Uterus (tissue), 2 donors: ENCODE data around the gene SUCNR1.

Experiments
- POLR2A ChIP-seq, 2 donors: fragments of 450-650 bp; IDR thresholded peaks; one replicate each; pipeline ENCODE4 v1.6.1; 2016; ENCODE audit warnings: antibody characterized with exemption in 2 of 2, mild to moderate bottlenecking in 1 of 2, moderate library complexity in 1 of 2
- TF ChIP-seq, protein P1 (sequence below), 4 experiments: fragments of 200-600 bp in 2 of 4; fragments of 450-650 bp in 2 of 4; sonication (generic) in 2 of 4; IDR thresholded peaks; one replicate each; pipeline ENCODE4 v1.5.1; 2016 to 2019; ENCODE audit warnings: antibody characterized with exemption in 4 of 4, mild to moderate bottlenecking in 2 of 4, moderate library complexity in 1 of 4

DNA sequence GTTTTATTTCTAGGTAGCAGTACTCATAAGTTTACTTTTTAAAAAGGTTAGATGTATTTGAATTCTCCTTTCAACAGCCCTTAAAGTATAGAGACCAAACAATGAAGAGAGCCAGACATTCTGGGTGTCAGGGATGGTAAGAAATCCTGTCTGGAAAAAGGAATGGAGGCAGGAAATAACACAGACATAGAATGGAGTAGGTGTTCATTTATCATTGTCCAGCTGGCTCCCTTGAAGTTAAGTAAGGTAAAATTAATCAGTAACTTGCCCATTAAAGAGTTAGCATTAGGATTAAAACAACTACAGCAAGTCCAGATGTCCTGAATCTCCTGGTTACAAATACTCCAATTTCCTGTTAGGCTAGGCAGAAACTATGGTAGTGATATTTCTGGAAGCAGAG is 13.5 kb upstream of the SUCNR1 start:
- TF ChIP-seq POLR2A (IDR thresholded peaks at IDR 0.05) = no peak
- TF ChIP-seq, protein P1, sequence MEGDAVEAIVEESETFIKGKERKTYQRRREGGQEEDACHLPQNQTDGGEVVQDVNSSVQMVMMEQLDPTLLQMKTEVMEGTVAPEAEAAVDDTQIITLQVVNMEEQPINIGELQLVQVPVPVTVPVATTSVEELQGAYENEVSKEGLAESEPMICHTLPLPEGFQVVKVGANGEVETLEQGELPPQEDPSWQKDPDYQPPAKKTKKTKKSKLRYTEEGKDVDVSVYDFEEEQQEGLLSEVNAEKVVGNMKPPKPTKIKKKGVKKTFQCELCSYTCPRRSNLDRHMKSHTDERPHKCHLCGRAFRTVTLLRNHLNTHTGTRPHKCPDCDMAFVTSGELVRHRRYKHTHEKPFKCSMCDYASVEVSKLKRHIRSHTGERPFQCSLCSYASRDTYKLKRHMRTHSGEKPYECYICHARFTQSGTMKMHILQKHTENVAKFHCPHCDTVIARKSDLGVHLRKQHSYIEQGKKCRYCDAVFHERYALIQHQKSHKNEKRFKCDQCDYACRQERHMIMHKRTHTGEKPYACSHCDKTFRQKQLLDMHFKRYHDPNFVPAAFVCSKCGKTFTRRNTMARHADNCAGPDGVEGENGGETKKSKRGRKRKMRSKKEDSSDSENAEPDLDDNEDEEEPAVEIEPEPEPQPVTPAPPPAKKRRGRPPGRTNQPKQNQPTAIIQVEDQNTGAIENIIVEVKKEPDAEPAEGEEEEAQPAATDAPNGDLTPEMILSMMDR (IDR thresholded peaks at IDR 0.05) = no peak
